Stimulated activated CD8-positive, alpha-beta memory T cell treated with anti-CD3 and anti-CD28 coated beads, Interleukin-4, amount 100 ng/mL, for 24 hours (primary cell): ENCODE results near the gene LRWD1.
A peak's percentile ranks its signal among the peaks of the same experiment; 100 is the strongest.
"Not testable (repeated sequence)": the region's sequence is repeated elsewhere in the genome, so short reads cannot be mapped to it uniquely, and the experiment has no call there.

Experiments
- DNase-seq: peaks from one replicate; pipeline ENCODE4 v3.0.0-alpha.2; 2020; ENCODE audit warnings: low read depth

Gene LRWD1

DNA sequence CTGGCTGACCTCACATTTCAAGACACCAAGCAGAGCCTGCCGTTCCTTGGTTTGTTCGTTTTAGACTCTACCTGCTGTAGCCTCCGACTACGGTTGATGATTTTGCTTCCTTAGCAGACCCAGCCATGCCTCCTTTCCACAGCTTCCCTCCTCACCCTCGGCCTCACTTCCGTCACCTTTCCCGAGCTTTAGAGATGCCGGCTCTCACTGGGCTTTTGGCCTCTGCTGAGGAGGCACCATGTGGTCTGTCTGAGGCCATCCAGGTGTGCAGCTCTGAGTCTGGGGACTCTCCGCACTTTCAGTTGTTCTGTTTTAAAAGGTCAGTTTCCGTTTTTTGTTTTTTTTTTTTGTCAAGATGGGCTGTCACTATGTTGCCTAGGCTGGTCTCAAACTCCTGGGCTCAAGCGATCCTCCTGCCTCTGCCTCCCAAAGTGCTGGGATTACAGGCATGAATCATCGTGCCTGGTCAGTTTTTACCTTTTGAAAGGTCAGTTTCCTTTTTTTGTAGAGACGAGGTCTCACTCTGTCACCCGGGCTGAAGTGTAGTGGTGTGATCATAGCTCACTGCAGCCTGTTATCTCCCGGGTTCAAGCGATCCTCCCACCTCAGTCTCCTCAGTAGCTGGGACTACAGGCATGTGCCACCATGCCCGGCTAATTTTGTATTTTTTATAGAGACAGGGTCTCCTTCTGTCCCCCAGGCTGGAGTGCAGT is 19.7 kb upstream of the LRWD1 start:
- no peak for DNase-seq

DNA sequence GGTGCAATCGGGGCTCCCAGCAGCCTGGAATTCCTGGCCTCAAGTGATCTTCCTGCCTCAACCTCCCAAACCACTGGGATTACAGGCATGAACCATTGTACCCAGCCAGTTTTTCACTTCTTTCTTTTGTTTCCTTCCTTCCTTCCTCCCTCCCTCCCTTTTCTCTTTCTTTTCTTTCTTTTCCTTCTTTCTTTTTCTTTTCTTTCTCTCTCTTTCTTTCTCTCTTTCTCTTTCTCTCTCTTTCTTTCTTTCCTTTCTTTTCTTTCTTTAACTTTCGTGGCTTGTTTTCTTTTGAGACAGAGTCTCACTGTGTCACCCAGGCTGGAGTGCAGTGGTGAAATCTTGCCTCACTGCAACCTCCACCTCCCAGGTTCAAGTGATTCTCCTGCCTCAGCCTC is 19.1 kb upstream of the LRWD1 start:
- no peak for DNase-seq

DNA sequence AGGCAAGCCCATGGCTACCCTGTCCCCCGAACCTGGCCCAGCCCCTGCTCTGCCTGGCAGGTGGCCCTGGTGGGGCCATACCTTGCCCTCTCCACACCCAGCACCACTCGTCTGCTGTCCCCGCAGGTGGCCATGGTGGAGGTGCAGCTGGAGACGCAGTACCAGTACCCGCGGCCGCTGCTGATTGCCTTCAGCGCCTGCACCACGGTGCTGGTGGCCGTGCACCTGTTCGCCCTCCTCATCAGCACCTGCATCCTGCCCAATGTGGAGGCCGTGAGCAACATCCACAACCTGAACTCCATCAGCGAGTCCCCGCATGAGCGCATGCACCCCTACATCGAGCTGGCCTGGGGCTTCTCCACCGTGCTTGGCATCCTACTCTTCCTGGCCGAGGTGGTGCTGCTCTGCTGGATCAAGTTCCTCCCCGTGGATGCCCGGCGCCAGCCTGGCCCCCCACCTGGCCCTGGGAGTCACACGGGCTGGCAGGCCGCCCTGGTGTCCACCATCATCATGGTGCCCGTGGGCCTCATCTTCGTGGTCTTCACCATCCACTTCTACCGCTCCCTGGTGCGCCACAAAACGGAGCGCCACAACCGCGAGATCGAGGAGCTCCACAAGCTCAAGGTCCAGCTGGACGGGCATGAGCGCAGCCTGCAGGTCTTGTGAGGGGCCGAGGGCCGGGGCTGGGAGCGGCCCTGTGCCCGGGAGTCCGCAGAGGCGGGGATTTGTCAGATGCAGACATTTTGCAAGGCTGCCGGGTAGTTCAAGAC is 18.2 kb upstream of the LRWD1 start:
- DNase-seq, result no peak

DNA sequence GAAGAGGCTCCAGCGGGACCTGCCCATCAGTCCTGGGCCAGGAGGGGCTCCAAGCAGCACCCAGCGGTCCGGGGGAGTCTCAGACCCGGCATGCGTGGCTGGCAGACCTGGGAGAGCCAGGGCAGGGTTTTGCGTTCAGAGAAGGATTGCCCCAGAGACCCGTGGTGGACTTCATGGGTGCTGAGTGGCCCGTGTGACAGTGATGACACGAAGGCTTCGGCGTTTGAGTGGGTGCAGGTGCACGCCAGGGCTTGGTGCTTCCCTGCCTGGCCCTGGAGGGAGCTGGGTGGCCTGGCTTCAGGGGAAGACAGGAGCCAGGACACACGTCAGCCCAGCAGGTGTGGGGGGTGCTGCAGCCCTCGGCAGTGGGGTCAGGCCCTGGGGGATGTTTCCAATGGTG is 17.5 kb upstream of the LRWD1 start:
- no peak for DNase-seq

DNA sequence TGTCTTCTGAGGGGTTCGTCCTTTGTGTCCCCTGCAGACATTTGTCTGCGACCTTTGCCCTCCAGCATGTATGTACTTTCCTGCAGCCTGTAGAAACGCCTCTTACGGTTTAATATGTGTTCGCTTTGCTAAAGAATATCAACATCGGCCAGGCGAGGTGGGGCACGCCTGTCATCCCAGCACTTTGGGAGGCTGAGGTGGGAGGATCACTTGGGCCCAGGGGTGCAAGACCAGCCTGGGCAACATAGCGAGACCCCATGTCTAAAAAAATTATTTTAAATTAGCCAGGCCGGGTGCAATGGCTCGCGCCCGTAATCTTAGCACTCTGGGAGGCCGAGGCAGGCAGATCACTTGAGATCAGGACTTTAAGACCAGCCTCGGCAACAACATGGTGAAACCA is 15.6 kb upstream of the LRWD1 start:
- no peak for DNase-seq

DNA sequence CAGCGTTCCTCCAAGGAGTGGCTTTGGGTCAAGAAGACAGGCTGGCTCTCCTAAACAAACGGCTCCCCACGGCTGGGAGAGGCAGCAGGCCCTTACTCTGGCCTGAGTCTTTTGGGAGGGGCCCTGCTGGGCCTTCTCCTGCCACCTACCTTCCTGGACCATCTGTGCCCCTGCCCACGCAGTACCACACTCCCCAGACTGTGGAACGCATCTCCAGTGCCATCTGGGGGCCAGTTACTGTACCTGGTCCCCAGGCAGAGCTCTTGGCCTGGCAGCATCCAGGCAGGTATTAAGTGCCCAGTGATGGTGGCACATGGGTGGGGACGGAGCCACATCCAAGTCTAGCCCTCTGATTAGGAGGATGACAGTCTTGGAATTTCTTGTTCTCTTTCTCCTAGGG is 14.5 kb upstream of the LRWD1 start:
- peak; percentile 30 for DNase-seq

DNA sequence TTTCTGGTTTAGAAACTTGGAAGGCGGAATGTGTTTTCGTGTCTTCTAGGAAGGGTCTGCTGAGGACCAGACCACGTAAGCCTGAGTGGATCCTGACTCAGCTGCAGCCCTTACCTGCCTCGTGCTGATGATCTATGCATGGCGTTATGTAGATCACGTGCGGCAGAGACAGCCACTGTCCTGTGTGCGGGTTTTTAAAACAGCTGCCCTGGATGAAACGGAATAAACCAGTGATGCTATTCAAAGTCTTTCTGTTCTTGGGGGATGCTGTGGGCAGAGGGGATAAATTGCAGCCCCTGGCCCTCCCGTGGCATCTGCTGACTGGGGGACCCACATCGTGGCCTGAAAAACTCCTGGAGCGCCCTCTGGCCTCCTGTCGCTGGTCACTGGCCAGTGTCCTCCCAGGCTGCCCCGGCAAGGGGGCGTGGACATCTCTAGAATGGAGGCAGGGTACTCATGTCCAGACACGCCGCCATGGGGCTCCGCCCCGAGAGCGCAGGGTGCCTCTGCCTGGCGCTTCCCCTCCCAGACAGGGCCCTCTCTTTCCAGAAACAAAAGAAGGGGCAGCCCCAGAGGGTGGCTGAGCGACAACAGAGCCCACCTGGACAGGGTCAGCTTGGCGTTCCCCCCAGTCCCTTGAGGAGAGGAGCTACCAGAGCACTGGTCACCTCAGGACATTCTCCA is 13.3 kb upstream of the LRWD1 start:
- no peak for DNase-seq

DNA sequence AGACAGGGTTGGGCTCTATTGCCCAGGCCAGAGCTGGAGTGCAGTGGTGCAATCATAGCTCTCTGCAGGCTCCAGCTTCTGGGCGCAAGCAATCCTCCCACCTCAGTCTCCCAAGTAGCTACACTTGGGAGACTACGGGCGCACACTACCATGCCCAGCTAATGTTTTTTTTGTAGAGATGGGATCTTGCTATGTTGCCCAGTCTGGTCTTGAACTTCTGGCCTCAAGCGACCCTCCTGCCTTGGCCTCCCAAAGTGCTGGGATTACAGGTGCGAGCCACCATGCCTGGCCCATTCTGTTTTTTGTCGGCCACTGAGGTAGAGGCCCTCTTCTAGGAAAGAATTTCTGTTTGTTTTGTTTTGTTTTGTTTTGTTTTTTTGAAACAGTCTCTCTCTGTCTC is 12.3 kb upstream of the LRWD1 start:
- no peak for DNase-seq

DNA sequence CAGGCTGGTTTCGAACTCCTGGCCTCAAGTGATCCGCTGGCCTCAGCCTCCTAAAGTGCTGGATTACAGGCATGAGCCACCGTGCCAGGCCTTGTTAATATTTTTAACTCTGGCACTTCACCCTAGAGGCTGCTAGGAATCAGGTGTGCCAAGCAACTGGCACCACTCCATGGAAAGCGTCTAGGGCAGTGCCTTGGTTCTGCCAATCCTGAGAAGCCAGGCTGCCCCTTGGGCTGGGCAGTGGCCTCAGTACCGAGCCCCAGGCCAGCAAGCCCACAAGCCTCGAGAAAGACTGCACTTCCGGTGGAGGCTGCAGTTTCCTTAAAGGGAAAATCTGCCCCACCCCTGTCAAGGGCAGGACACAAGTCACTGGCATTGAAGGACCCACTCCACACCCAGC is 11.5 kb upstream of the LRWD1 start:
- DNase-seq, result no peak

DNA sequence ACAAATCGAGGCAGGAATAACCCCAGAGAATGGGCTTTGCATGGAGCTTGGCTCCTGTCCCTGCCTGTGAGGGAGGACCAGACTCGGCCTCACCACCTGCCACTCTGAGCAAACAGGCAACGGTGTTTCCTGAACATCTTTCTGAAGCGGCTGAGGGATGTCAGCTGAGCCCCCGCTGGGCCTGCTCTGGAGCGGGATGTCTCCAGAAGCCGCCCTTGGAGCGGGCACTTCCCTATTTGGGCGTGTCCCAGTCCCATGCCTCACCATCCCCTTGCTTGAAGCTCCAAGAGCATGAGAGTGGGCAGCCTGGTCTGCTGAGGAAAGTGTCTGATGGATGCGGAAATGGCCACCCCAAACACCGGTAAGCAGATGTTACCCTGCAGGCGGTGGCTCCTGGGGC is 10.3 kb upstream of the LRWD1 start:
- DNase-seq, result no peak

DNA sequence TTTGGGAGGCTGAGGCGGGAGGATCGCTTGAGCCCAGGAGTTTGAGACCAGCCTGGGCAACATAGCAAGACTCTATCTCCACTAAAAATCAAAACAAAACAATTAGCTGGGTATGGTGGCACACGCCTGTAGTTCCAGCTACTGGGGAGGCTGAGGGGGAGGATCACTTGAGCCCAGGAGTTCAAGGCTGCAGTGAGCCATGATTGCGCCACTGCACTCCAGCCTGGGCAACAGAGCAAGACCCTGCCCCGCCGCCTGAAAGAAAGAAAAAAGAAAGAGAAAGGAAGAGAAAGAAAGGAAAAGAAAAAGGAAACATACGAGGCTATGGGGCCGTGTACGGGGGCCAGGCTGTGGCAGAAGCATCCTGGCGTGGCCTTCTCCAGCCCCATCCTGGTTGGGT is 9.9 kb upstream of the LRWD1 start:
- not testable (repeated sequence) for DNase-seq

DNA sequence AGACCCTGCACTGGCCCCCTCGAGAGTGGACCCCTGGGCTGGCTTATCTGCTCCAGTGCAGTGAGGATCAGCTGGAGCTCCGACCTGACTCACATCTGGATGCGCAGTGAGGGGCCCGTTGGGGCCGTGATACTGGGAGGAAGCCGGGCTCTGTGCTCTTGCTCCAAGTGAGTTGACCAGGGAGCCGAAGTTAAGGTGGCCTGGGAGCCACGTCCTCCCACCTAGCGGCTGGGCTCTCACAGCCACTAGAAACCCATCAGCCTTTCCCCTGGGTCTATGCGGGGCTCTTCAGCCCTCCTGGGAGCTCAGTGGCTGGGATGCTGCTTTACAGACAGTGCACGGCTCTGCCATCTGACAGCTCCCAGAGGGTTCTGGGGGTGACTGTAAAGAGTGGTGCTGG is 9.2 kb upstream of the LRWD1 start:
- DNase-seq, result no peak

DNA sequence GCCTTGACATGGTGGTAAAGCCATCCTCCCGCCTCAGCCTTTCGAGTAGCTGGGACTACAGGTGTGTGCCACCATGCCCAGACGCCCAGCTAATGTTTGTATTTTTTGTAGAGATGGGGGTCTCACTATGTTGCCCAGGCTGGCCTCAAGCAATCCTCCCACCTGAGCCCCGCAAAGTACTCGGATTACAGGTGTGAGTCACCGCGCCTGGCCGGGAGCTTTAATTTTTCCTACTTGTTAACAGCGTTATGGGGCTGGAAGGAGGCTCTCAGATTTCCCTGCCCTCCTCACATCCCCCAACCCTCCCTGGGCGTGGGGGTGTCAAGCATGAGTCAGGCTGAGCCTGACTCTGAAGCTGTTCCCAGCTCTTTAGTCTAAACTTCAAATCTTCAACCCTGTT is 8.5 kb upstream of the LRWD1 start:
- no peak for DNase-seq

DNA sequence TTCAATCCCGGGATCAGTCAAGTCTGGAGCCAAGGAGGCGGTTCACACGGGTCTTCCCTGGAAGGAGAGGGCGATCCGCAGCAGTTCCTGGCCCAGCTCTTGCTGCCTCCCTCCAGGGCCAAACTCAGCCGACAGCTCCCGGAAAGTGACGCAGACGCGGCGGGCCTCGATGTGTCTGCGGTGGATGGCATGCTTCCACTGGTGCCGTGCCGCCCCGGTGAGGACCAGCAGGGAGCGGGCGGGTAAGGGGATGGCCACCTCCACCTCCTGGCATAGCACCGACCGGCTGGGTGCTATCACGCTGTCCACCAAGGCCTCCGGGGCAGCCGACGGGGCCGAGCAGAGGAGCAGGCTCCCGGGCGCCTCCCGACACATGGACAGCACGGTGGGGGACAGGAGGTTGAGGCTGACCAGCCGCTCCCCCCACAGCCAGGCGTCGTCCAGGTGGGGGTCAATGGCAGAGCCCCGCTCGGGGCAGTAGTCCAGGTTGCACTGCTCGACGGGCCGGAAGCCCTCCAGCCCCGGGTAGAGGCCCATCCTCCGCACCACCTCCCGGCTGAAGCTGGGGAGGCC is 7.3 kb upstream of the LRWD1 start:
- DNase-seq, result no peak

DNA sequence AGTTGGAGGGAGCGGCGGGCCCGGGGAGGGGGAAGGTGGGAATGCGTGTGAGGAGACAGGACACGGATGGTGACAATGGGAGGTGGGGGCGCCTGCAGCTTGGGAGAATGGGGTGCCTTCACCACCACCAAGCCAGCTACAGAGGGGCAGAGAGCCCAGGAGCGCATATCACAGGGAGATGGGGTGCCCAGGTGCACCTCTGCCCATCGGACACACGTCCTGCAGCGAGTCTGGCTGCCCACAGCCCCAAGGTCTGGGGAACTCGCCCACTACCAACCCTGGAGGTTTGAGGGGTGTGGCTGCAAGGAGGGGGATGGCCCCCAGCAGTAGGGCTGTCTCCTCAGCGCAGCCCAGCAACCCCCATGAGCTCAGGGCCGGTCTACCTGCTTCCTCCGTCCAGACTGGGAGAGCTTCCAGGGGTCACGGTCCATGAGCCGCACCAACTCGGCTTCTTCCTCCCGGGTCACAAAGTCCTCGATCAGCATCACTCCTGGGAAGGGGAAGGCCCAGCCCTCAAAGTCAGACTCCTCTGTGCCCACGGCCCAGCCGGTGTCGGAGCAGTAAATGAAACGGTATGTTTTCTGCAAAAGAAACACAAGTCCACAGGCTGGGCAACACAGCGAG is 5.5 kb upstream of the LRWD1 start:
- no peak for DNase-seq

DNA sequence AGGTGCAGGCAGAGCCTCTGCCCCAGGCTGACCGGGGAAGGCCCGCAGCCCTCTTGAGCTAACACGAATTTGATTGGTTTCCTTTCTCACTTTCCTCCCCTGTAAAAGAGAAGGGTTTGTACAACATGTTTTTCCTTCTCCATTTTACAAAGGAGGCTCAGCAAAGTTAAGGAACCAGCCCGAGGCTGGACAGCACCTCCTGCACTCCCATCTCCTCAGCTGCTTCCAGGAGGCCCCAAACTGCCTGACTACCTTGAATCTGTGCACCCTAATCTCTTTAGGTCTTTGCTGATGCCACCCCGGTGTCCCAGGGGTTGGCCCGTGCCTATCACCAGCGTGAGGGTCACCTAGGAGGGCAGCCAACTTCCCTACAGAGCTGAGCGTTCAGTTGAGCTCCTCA is 4.3 kb upstream of the LRWD1 start:
- DNase-seq, result no peak

DNA sequence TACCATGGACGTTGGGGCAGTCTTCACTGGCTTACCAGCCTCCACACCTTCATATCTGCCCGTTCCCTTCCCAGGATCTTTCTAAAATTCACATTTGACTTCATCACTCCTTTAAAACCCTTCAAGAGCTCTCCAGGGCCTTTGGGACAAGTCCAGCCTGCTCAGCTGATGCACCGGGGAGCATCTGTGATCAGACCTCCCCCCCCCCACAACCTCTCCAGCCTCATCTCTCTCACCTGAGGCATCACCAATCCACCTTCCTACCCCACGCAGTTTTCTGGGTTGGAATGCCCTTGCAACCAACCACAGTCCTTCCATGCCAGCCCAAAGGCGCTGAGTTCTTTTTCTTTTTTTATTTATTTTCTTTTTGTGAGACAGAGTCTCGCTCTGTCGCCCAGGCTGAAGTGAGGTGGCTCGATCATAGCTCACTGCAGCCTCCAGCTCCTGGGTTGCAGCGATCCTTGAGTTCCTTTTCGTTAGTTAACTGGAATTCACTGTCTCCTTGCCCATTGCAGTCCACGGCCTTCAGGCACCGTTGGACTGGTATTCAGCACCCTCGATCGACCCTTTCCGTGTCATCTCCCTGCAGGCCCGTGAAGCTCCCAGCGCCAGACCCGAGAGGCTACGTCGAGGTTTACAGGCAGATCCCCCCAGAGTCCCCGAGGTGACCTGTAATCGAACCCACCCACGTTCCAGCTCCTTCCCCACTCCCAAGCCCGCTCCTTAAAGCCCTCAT is 775 bp upstream of the LRWD1 start:
- DNase-seq, result no peak

DNA sequence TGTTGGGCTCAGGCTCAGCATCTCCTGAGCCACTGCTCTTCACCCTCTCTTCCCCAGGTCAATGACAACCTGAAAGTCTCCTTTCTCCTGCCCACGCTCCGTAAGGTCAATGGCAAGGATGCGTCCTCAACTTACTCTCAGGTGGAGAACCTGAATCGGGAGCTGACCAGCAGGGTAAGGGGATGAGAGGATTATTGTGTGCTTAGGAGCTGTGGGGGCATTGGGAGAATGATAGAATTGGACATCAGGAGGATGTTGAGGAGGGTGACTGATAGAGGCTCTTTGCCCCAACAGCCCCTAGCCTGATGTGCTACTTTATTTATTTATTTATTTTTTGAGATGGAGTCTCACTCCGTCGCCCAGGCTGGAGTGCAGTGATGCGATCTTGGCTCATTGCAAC is 1.3 kb downstream of the LRWD1 start:
- no peak for DNase-seq

DNA sequence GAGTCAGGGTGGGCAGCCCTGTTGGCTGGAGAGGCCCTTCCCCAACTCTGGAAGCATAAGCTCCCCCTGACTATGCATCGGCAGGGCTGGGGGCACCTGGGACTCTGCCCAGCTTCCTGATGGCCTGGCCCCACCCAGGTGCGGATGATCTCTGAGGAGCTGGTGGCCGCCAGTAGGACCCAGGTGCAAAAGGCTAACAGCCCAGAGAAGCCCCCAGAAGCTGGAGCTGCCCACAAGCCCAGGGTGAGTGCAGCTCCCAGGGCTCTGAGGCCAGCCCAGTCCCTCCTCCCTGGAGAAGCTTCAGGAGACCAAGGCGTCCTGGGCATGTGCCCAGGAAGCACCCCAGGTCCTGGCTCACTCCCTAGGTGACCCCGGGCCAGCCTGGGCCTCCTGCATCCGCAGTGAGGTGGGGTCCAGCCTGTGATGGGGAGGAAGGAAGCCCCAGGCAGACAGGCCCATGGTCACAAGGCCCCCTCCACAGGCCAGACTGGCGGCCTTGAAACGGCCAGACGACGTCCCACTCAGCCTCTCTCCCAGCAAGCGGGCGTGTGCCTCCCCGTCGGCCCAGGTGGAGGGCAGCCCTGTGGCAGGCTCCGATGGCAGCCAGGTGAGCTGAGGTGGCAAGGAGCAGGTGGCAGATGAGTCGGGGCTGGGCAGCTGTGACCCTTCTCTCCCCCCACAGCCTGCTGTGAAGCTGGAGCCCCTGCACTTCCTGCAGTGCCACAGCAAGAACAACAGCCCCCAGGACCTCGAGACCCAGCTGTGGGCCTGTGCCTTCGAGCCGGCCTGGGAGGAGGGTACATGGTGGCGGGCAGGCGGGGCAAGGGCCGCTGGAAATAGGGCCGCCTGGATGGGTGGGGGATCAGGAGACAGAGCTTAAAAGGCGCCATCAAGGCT is 3.0 kb downstream of the LRWD1 start:
- no peak for DNase-seq

DNA sequence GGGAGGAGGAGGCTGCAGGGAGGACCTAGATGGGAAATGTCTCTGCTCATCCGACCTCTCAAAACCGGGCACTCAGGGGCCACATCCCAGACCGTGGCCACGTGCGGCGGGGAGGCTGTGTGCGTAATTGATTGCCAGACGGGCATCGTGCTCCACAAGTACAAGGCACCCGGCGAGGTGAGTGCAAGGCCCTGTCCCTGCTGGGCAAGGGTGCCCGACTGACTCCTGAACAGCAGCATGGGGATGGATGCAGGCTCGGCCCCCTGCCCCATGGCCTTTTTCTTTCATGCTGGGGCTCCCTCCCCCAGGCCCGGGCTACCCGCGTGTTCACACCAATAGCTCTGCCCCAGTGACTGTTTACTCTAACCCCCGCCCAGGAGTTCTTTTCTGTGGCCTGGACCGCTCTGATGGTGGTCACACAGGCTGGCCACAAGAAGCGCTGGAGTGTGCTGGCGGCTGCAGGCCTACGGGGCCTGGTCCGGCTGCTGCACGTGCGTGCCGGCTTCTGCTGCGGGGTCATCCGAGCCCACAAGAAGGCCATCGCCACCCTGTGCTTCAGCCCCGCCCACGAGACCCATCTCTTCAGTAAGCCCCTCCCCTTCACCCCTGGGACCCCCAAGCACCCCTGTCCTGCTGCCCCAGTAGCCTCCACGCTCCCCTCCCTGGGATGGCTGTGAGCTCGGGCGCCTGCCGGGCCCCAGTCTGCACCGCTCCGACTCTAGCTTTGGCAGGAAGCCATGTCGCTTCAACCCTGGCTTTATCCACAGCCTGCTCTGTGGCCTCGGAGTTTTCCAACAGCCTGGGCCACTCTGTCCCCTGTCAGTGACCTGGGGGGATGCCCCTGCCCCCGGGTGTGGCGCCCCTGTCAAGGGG is 3.9 kb downstream of the LRWD1 start:
- no peak for DNase-seq
